Activated CD4-positive, alpha-beta T cell treated with anti-CD3 and anti-CD28 coated beads, Interleukin-2, amount 10 ng/mL, durations not matched to agents 7 days and 5 days (primary cell): ENCODE data around the gene SURF2. TPM values are rescaled to one million over a fixed set of nuclear protein-coding genes. Genes with fewer than 3 reads are reported as not detected.
A peak's percentile ranks its signal among the peaks of the same experiment; 100 is the strongest.
"Not testable (repeated sequence)": the region's sequence is repeated elsewhere in the genome, so short reads cannot be mapped to it uniquely, and the experiment has no call there.

Source experiments
- CTCF ChIA-PET: fragments of 350-600 bp; sonication (Branson Sonifier 250); formaldehyde crosslinking; loops from one replicate; lab custom pipeline; 2021; ENCODE audit warnings: antibody characterized with exemption; lab: Charles Lee
- POLR2A ChIA-PET: fragments of 350-600 bp; sonication (Branson Sonifier 250); formaldehyde crosslinking; loops from one replicate; lab custom pipeline; 2021; ENCODE audit warnings: antibody characterized with exemption; lab: Charles Lee
- DNase-seq: peaks from one replicate; pipeline ENCODE4 v3.0.0-alpha.2; 2020
- H3K27ac Mint-ChIP-seq: one replicate; pipeline ENCODE4 v1.8.0; 2021; ENCODE audit warnings: mild to moderate bottlenecking, moderate library complexity, mixed read lengths
- H3K27me3 Mint-ChIP-seq: one replicate; pipeline ENCODE4 v1.8.0; 2021; ENCODE audit warnings: mixed read lengths
- H3K36me3 Mint-ChIP-seq: one replicate; pipeline ENCODE4 v1.8.0; 2021; ENCODE audit warnings: low read depth, mixed read lengths
- H3K4me1 Mint-ChIP-seq: one replicate; pipeline ENCODE4 v1.8.0; 2021; ENCODE audit warnings: mixed read lengths
- H3K4me3 Mint-ChIP-seq: one replicate; pipeline ENCODE4 v1.8.0; 2021; ENCODE audit warnings: mild to moderate bottlenecking, moderate library complexity, mixed read lengths
- H3K9me3 Mint-ChIP-seq: one replicate; pipeline ENCODE4 v1.8.0; 2021; ENCODE audit warnings: mixed read lengths
- total RNA-seq, 2 experiments: library from RNA; stranded (reverse); gene quantifications; one replicate each; pipeline ENCODE4 v1.2.3, GENCODE V29; 2021

SURF2 gene
- total RNA-seq, 2 experiments from 2014 or later: 14.8 to 16.0 TPM

DNA sequence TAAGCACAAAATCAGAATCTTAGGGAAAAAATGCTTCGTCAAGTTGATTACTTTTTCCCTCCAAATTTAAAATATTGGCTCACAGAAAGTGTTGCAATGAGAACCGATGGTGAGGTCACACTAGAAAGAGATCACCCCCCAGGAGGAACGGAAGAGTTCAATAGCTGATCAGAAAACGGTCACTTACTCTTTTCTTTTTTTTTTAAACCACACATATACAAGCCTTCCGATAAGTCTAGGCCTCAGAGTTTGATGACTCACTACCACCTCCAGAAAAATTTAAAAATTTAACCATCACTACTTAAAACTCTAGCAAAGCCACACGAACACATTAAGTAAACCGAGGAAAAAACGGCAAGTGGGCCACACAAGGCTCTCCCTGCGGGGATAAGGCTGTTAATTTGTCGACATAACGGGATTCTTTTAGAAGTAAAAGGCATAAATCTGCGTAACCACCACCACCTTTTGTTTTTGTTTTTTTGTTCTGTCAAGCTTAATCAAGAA lies 18.3 kb downstream of the SURF2 start:
- Mint-ChIP-seq H3K27me3 (peaks cover 2% of the 10 kb centered on the region), H3K4me1 (peaks cover 58% of the 10 kb centered on the region), H3K9me3 (no peaks in the 10 kb centered on the region), H3K27ac (peak overlapping the region; percentile 97), H3K36me3 (peaks cover 35% of the 10 kb centered on the region), H3K4me3 (peak overlapping the region; percentile 91)
- peak; percentile 38 for DNase-seq
- POLR2A ChIA-PET: interaction anchor here (1.0 to 1.5 kb wide), 2 partner anchors 19 to 27 kb away, joined by 3 to 6 read pairs; partner anchors contain the start of genes MED22 and RPL7A
- CTCF ChIA-PET: interaction anchor here (0.9 to 2.2 kb wide), 6 partner anchors 10 to 135 kb away, joined by 3 to 6 read pairs (median 4); no protein-coding TSS in a partner anchor

DNA sequence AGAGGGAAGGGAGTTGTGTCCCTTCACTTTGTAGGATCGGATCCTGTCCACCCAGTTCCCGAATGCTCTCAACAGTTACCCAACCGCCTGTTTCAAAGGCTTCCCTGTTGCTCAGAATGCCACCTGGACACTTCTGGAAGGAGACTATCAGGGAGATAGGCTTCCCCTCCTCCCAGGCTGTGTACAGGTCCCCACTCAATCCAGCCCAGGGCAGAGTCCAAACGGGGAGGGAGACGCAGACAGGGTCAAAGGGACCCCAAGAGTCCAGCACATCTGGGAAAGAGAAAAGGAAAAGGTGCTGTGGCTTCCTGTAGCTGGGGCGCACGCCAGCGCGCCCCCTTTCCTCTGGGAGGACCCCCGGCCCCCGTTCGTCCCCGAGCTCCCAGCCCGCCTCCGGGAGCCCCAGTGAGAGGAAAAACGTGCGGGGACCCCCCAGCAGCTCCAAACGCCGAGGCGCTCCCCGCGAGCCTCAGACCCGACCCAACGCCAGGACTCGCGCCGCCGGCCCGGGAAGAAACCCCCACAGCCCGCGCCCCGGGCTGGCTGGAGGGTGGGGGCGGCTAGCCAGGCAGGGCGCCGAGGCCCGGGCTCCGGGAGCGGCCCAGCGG lies 18.9 kb downstream of the SURF2 start:
- peaks cover 2% of the 10 kb centered on the region for H3K27me3 Mint-ChIP-seq
- H3K4me1 Mint-ChIP-seq: peaks cover 52% of the 10 kb centered on the region
- ChIA-PET POLR2A (interaction anchor here (1.0 kb wide), 1 partner anchor 27 kb away, joined by 3 read pairs; the partner anchor contains the start of genes MED22 and RPL7A), CTCF (interaction anchor here (1.2 to 2.2 kb wide), 4 partner anchors 10 to 136 kb away, joined by 4 to 6 read pairs (median 4); no protein-coding TSS in a partner anchor)
- peak overlapping the region; percentile 91 for H3K4me3 Mint-ChIP-seq
- peaks cover 31% of the 10 kb centered on the region for H3K36me3 Mint-ChIP-seq
- peak; percentile 15 for DNase-seq
- H3K27ac Mint-ChIP-seq: peak overlapping the region; percentile 97
- H3K9me3 Mint-ChIP-seq: no peaks in the 10 kb centered on the region

GRCh38 chr9:133375724-133376654 lies 19.6 kb downstream of the SURF2 start, which contains the start of the genes STKLD1 and SURF4:
STKLD1 (plus strand) TSS chr9:133376366; CDS start chr9:133376474, 108 bp downstream.
SURF4 (minus strand) TSS chr9:133376060; CDS start chr9:133375969, 91 bp downstream.
- H3K9me3 Mint-ChIP-seq: no peaks in the 10 kb centered on the region
- H3K27me3 Mint-ChIP-seq: peaks cover 2% of the 10 kb centered on the region
- H3K4me3 Mint-ChIP-seq: peak within 1 kb of the TSS; percentile 91
- peak within 1 kb of the TSS; percentile 97 for H3K27ac Mint-ChIP-seq
- POLR2A ChIA-PET: interaction anchor here (0.6 to 1.4 kb wide), 2 partner anchors 28 to 992 kb away, joined by 3 to 5 read pairs; partner anchors contain the start of genes MED22 and RPL7A
- peak; percentile 93 for DNase-seq
- CTCF ChIA-PET: interaction anchor here (0.9 to 1.9 kb wide), 7 partner anchors 8 to 110 kb away, joined by 3 to 6 read pairs (median 4); partner anchors contain the start of genes CACFD1, SURF1 and SURF2
- peaks cover 26% of the 10 kb centered on the region for H3K36me3 Mint-ChIP-seq
- peaks cover 45% of the 10 kb centered on the region for H3K4me1 Mint-ChIP-seq

GRCh38 chr9:133377280-133377679 lies 20.9 kb downstream of the SURF2 start:
- H3K27me3 Mint-ChIP-seq, H3K9me3 Mint-ChIP-seq, H3K27ac Mint-ChIP-seq, DNase-seq: not testable (repeated sequence)
- peaks cover 32% of the 10 kb centered on the region for H3K4me1 Mint-ChIP-seq
- ChIA-PET POLR2A (interaction anchor here (1.1 to 1.4 kb wide), 2 partner anchors 29 to 43 kb away, joined by 5 read pairs; partner anchors contain the start of genes MED22 and RPL7A), CTCF (interaction anchor here (1.1 to 1.9 kb wide), 3 partner anchors 17 to 138 kb away, joined by 3 to 5 read pairs (median 4); partner anchors contain the start of genes SURF1 and SURF2)
- H3K36me3 Mint-ChIP-seq: peaks cover 21% of the 10 kb centered on the region
- peak overlapping the region; percentile 60 for H3K4me3 Mint-ChIP-seq

GRCh38 chr9:133377721-133378216 lies 21.4 kb downstream of the SURF2 start:
- Mint-ChIP-seq H3K36me3 (peaks cover 16% of the 10 kb centered on the region), H3K4me3 (no peak overlapping the region), H3K4me1 (peaks cover 27% of the 10 kb centered on the region), H3K9me3 (no peaks in the 10 kb centered on the region), H3K27me3 (peaks cover 2% of the 10 kb centered on the region), H3K27ac (no peak overlapping the region)
- ChIA-PET POLR2A (interaction anchor here (1.1 kb wide), 1 partner anchor 43 kb away, joined by 5 read pairs; no protein-coding TSS in a partner anchor), CTCF (interaction anchor here (1.1 to 1.9 kb wide), 3 partner anchors 21 to 139 kb away, joined by 3 to 5 read pairs (median 3); partner anchors contain the start of genes SURF1 and SURF2)
- no peak for DNase-seq

DNA sequence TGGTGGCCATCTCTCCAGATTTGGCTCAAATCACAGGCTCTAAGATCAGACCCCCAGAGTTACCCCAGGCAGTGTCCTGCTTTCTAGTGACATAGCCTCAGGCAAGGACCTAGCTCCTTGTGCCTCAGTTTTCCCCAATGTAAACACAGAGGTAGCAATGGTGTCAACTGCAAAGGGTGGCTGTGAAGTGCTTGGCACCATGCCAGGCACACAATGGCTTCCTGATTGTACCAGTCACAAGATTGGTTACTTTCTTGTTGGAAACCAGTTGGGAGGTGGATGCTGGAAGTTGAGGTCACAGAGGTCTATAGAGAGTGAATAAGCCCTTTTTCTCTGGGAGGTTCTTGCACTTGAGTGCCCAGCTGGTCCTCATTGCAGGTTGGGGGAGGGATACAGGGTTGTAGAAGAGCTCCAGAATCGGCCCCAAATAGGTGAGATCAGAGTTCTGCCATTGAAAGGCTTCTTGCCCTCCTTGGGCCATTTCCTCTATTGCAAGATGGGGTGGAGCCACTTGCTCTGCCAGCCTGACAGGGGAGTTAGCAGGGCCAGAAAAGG lies 22.1 kb downstream of the SURF2 start:
- no peak for DNase-seq
- Mint-ChIP-seq H3K27me3 (peaks cover 2% of the 10 kb centered on the region), H3K4me3 (no peak overlapping the region), H3K36me3 (peaks cover 12% of the 10 kb centered on the region), H3K4me1 (peaks cover 20% of the 10 kb centered on the region), H3K27ac (no peak overlapping the region), H3K9me3 (no peaks in the 10 kb centered on the region)
- CTCF ChIA-PET: interaction anchor here (0.9 to 1.1 kb wide), 4 partner anchors 23 to 67 kb away, joined by 3 read pairs; partner anchors contain the start of genes SURF1 and SURF2
- POLR2A ChIA-PET: no interaction called here

GRCh38 chr9:133379153-133380086 lies 23.1 kb downstream of the SURF2 start:
- peaks cover 14% of the 10 kb centered on the region for H3K4me1 Mint-ChIP-seq
- peaks cover 2% of the 10 kb centered on the region for H3K27me3 Mint-ChIP-seq
- H3K36me3 Mint-ChIP-seq: peaks cover 8% of the 10 kb centered on the region
- no peak overlapping the region for H3K4me3 Mint-ChIP-seq
- CTCF ChIA-PET: interaction anchor here (0.9 to 1.4 kb wide), 5 partner anchors 16 to 66 kb away, joined by 3 to 4 read pairs (median 3); partner anchors contain the start of genes SURF1 and SURF2
- H3K27ac Mint-ChIP-seq: no peak overlapping the region
- H3K9me3 Mint-ChIP-seq: no peaks in the 10 kb centered on the region
- no peak for DNase-seq
- POLR2A ChIA-PET: no interaction called here

DNA sequence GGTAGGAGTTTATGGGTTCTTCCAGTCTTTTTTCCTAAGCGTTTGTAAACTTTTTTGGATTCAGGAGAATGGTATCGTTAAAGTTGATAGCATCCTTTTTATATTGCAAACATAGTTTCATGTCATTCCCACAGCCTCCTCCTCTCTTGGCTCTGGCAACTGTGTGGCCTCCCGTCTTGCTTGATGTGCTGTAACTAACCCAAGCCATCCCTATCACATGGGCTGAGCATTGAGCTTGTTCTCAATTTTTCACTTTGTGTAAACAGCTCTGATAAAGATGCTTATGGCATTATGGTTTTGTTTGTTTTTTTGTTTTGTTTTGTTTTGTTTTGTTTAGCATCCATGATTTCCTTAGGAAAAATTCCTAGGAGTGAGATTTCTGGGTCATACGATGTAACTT lies 24.4 kb downstream of the SURF2 start:
- H3K27ac Mint-ChIP-seq: no peak overlapping the region
- H3K9me3 Mint-ChIP-seq: no peaks in the 10 kb centered on the region
- H3K4me1 Mint-ChIP-seq: peaks cover 9% of the 10 kb centered on the region
- peaks cover 2% of the 10 kb centered on the region for H3K27me3 Mint-ChIP-seq
- no peaks in the 10 kb centered on the region for H3K36me3 Mint-ChIP-seq
- no peak for DNase-seq
- CTCF ChIA-PET: interaction anchor here (1.2 to 1.4 kb wide), 2 partner anchors 23 to 47 kb away, joined by 3 read pairs; no protein-coding TSS in a partner anchor
- POLR2A ChIA-PET: no interaction called here
- H3K4me3 Mint-ChIP-seq: no peak overlapping the region

DNA sequence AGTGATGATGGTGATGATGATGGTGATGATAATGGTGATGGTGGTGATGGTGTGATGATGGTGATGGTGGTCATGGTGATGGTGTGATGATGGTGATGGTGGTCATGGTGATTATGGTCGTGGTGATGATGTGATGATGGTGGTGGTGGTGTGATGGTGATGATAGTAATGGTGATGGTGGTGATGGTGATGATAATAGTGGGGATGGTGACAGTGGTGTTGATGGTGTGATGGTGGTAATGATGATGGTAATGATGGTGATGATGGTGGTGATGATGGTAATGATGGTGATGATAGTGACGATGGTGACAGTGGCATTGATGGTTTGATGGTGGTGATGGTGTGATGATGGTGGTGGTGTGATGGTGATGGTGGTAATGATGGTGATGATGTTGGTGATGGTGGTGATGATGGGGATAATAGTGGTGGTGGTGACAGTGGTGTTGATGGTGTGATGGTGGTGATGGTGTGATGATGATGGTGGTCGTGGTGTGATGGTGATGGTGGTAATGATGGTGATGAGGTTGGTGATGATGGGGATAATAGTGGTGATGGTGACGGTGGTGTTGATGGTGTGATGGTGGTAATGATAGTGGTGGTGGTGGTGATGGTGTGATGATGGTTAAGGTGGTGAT lies 26.3 kb downstream of the SURF2 start:
- no peaks in the 10 kb centered on the region for H3K36me3 Mint-ChIP-seq
- no peak for DNase-seq
- H3K9me3 Mint-ChIP-seq: no peaks in the 10 kb centered on the region
- H3K4me3 Mint-ChIP-seq: no peak overlapping the region
- peaks cover 8% of the 10 kb centered on the region for H3K4me1 Mint-ChIP-seq
- no peak overlapping the region for H3K27ac Mint-ChIP-seq
- CTCF ChIA-PET: no interaction called here
- POLR2A ChIA-PET: no interaction called here
- no peaks in the 10 kb centered on the region for H3K27me3 Mint-ChIP-seq

DNA sequence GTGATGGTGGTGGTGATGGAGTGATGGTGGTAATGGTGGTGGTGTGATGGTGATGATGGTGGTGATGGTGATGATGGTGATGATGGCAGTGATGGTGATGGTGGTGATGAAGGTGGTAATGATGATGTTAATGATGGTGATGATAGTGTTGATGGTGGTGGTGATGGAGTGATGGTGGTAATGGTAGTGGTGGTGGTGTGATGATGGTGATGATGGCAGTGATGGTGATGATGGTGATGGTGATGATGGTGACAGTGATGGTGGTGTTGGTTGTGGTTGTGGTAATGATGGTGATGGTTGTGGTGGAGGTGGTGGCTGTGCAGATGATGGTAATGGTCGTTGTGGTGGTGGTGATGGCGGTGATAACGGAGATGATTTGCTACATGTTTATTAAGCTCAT lies 27.1 kb downstream of the SURF2 start:
- CTCF ChIA-PET: no interaction called here
- H3K27ac Mint-ChIP-seq: no peak overlapping the region
- POLR2A ChIA-PET: no interaction called here
- no peaks in the 10 kb centered on the region for H3K27me3 Mint-ChIP-seq
- DNase-seq: no peak
- H3K36me3 Mint-ChIP-seq: no peaks in the 10 kb centered on the region
- no peaks in the 10 kb centered on the region for H3K9me3 Mint-ChIP-seq
- peaks cover 4% of the 10 kb centered on the region for H3K4me1 Mint-ChIP-seq
- no peak overlapping the region for H3K4me3 Mint-ChIP-seq
